Right atrium auricular region (tissue), 2 donors: Measurements from ENCODE around the gene ITPK1. TPM values are rescaled to one million over a fixed set of nuclear protein-coding genes. Genes with fewer than 3 reads are reported as not detected.

Experiments used
- DNase-seq: peaks from one replicate; pipeline ENCODE4 v3.0.0-alpha.2; 2019; ENCODE audit warnings: low spot score
- H3K27ac ChIP-seq, 2 donors: fragments of 200-600 bp; sonication (generic); 1 replicate in 1 of 2; 2 replicates in 1 of 2; pipeline ENCODE4 v1.5.1; 2016 to 2019
- H3K27me3 ChIP-seq, 2 donors: fragments of 200-600 bp; sonication (generic); one replicate each; pipeline versions ENCODE4 v1.5.1 to v1.6.0; 2017 to 2019
- H3K36me3 ChIP-seq: fragments of 200-600 bp; sonication (generic); one replicate; pipeline ENCODE4 v1.5.1; 2016
- H3K4me1 ChIP-seq, 2 donors: fragments of 200-600 bp; sonication (generic); one replicate each; pipeline versions ENCODE4 v1.5.1 to v1.6.0; 2017 to 2019
- H3K4me3 ChIP-seq, 2 donors: fragments of 200-600 bp; sonication (generic); 1 replicate in 1 of 2; 2 replicates in 1 of 2; pipeline ENCODE4 v1.5.1; 2017 to 2019; ENCODE audit warnings: mild to moderate bottlenecking in 1 of 2, moderate library complexity in 1 of 2
- H3K9me3 ChIP-seq, 2 donors: fragments of 200-600 bp; sonication (generic); one replicate each; pipeline ENCODE4 v1.5.1; 2019
- CTCF ChIP-seq, 2 donors: fragments of 200-600 bp; sonication (generic); IDR thresholded peaks; one replicate each; pipeline ENCODE4 v1.5.1; 2019; ENCODE audit warnings: antibody characterized with exemption in 2 of 2
- total RNA-seq, 2 donors: library from RNA; depleted of rRNA; stranded (reverse); fragments of >200 nt; gene quantifications; one replicate each; pipeline ENCODE4 v1.1.0, GENCODE V29; 2016

ITPK1 gene
- total RNA-seq, 2 donors from 2014 or later = 58.3 to 76.0 TPM

- Histone ChIP-seq H3K9me3 (no peaks in the 10 kb centered on the region), H3K36me3 (no peaks in the 10 kb centered on the region), H3K4me3 (no peak overlapping the region), H3K4me1 (no peaks in the 10 kb centered on the region), H3K27ac (no peak overlapping the region), H3K27me3 (no peaks in the 10 kb centered on the region)
- no peak for DNase-seq
- no peak for TF ChIP-seq CTCF (IDR thresholded peaks at IDR 0.05)
Measured at GRCh38 chr14:92914087-92914656, 201.6 kb downstream of the ITPK1 start.

GRCh38 chr14:92907316-92907911, 208.3 kb downstream of the ITPK1 start:
- no peak for DNase-seq
- H3K27ac ChIP-seq = no peak overlapping the region
- no peak for TF ChIP-seq CTCF (IDR thresholded peaks at IDR 0.05)

DNA sequence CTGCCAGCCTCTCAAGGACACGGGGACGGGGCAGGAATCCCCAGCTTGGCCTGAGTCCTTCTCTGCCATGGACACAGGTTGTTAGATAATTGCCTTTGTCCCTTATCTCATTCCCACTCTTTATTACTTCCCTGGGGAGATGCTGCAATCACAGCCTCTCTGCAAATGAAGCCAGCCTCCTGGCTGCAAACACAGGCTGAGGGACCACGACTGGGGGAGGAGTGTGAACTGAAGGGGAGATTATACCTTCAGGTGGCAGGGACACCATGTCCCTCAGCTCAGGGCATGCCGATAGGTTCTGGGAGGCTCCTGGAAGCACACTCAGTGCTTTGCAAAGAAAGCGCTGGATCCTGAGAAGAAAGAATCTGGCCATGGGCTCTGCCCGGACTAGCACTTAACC, 208.9 kb downstream of the ITPK1 start:
- no peaks in the 10 kb centered on the region for H3K27me3 ChIP-seq
- H3K4me3 ChIP-seq = no peak overlapping the region
- H3K36me3 ChIP-seq = no peaks in the 10 kb centered on the region
- no peak for TF ChIP-seq CTCF (IDR thresholded peaks at IDR 0.05)
- no peak for DNase-seq
- no peaks in the 10 kb centered on the region for H3K4me1 ChIP-seq
- H3K9me3 ChIP-seq = no peaks in the 10 kb centered on the region
- no peak overlapping the region for H3K27ac ChIP-seq

More at GRCh38 chr14:92907316-92907911, 208.3 kb downstream of the ITPK1 start:
- Histone ChIP-seq H3K36me3 (no peaks in the 10 kb centered on the region), H3K4me3 (no peak overlapping the region), H3K4me1 (no peaks in the 10 kb centered on the region), H3K27me3 (no peaks in the 10 kb centered on the region), H3K9me3 (no peaks in the 10 kb centered on the region)

DNA sequence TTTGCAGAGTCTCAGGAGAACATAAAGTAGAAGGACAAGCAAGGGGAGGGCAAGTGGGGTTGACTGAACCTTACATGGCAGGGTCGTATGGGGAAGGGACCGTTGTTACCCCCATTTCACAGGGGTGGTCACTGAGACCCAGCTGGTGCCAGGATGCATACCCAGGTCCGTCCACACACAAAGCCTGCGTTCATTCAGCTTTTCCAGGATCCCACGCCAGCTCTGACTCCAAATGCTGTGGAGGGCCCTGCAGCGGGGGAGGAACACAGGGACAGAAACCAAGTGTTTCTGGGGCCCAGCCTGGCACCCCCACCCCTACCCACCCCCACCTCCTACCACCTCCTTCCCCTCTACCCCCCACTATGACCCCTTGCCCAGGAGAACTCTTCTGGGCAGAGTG, 209.3 kb downstream of the ITPK1 start:
- no peaks in the 10 kb centered on the region for H3K27me3 ChIP-seq
- H3K36me3 ChIP-seq = no peaks in the 10 kb centered on the region
- no peak overlapping the region for H3K4me3 ChIP-seq
- H3K27ac ChIP-seq = no peak overlapping the region
- no peaks in the 10 kb centered on the region for H3K9me3 ChIP-seq
- no peaks in the 10 kb centered on the region for H3K4me1 ChIP-seq
- no peak for TF ChIP-seq CTCF (IDR thresholded peaks at IDR 0.05)
- DNase-seq = no peak

DNA sequence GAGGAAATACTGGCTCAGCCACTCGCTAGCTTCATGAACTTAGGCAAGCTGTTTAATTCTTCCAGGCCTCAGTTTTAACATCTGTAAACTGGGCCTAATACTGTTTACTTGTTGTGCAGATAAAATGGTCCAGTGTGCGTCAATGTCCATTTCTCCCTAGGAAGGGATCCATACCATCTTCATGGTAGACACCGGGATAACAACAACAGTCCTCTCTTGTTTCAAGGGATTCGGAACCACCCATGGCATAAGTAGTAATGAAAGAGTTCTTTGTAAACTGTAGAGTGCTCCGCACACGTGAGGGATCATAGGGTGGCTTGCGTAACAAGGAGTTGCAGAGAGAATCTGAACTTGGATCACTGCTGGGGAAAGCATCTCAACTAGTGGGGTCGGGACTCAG, 210.1 kb downstream of the ITPK1 start:
- no peaks in the 10 kb centered on the region for H3K27me3 ChIP-seq
- no peak for DNase-seq
- H3K4me3 ChIP-seq = no peak overlapping the region
- H3K27ac ChIP-seq = no peak overlapping the region
- H3K36me3 ChIP-seq = no peaks in the 10 kb centered on the region
- no peaks in the 10 kb centered on the region for H3K4me1 ChIP-seq
- H3K9me3 ChIP-seq = no peaks in the 10 kb centered on the region
- no peak for TF ChIP-seq CTCF (IDR thresholded peaks at IDR 0.05)

DNA sequence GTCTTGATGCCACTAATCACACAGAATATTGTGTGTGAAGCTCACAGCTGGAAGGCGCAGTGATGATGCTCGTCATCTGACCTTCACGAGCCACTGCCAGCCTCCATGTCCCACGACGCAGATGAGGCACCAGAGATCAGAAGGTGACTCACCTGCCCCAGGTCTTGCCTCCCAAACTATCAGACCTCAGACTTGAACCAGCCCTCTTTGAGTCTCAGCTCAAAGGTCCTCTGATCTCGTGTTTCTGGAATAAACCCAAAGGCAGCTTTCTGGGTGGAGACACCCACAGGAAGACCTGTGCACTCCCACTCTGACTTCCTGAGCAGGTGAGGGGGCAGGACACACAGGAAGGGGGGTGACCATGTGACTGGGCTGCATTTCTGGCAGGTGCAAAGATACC, 212.4 kb downstream of the ITPK1 start:
- H3K27ac ChIP-seq = no peak overlapping the region
- H3K36me3 ChIP-seq = no peaks in the 10 kb centered on the region
- no peak for TF ChIP-seq CTCF (IDR thresholded peaks at IDR 0.05)
- no peaks in the 10 kb centered on the region for H3K27me3 ChIP-seq
- H3K9me3 ChIP-seq = no peaks in the 10 kb centered on the region
- H3K4me1 ChIP-seq = no peaks in the 10 kb centered on the region
- H3K4me3 ChIP-seq = no peak overlapping the region
- no peak for DNase-seq
